Nephron progenitor cell (in vitro differentiated cells): ENCODE data around the gene SKIC8.
A peak's percentile ranks its signal among the peaks of the same experiment; 100 is the strongest.

Experiments
- DNase-seq: peaks from one replicate; pipeline ENCODE4 v3.0.0; 2021
- H3K27ac Mint-ChIP-seq: 2 replicates; pipeline ENCODE4 v1.8.0; 2021; ENCODE audit warnings: mild to moderate bottlenecking, moderate library complexity, mixed read lengths
- H3K27me3 Mint-ChIP-seq: 2 replicates; pipeline ENCODE4 v1.8.0; 2021; ENCODE audit warnings: mild to moderate bottlenecking, low read depth, mixed read lengths; ENCODE audit not compliant: poor library complexity
- H3K36me3 Mint-ChIP-seq: 2 replicates; pipeline ENCODE4 v1.8.0; 2021; ENCODE audit warnings: low read depth, mixed read lengths
- H3K4me1 Mint-ChIP-seq: 2 replicates; pipeline ENCODE4 v1.8.0; 2021; ENCODE audit warnings: mixed read lengths
- H3K4me3 Mint-ChIP-seq: 2 replicates; pipeline ENCODE4 v1.8.0; 2021; ENCODE audit warnings: mild to moderate bottlenecking, moderate library complexity, mixed read lengths
- H3K9me3 Mint-ChIP-seq: 2 replicates; pipeline ENCODE4 v1.8.0; 2021; ENCODE audit warnings: mild to moderate bottlenecking, moderate library complexity, mixed read lengths
- CTCF ChIP-seq: fragments of 200-600 bp; sonication (generic); IDR thresholded peaks from 2 replicates; pipeline ENCODE4 v1.5.0; 2021; ENCODE audit warnings: antibody characterized with exemption

The SKIC8 gene

GRCh38 chr15:78322724-78323521, 23.5 kb upstream of the SKIC8 start:
- H3K4me3 Mint-ChIP-seq = peak overlapping the region; percentile 35
- H3K27ac Mint-ChIP-seq = no peak overlapping the region
- H3K36me3 Mint-ChIP-seq = no peaks in the 10 kb centered on the region
- no peaks in the 10 kb centered on the region for H3K9me3 Mint-ChIP-seq
- peaks cover 86% of the 10 kb centered on the region for H3K27me3 Mint-ChIP-seq
- H3K4me1 Mint-ChIP-seq = peaks cover 61% of the 10 kb centered on the region
- peak; percentile 53 for DNase-seq
- no peak for TF ChIP-seq CTCF

GRCh38 chr15:78322243-78322642, 22.8 kb upstream of the SKIC8 start:
- Mint-ChIP-seq H3K4me1 (peaks cover 67% of the 10 kb centered on the region), H3K36me3 (no peaks in the 10 kb centered on the region), H3K27me3 (peaks cover 86% of the 10 kb centered on the region), H3K27ac (no peak overlapping the region), H3K4me3 (peak overlapping the region; percentile 11), H3K9me3 (no peaks in the 10 kb centered on the region)
- no peak for TF ChIP-seq CTCF
- DNase-seq = no peak

GRCh38 chr15:78321786-78322185, 22.4 kb upstream of the SKIC8 start:
- Mint-ChIP-seq H3K9me3 (no peaks in the 10 kb centered on the region), H3K4me1 (peaks cover 72% of the 10 kb centered on the region), H3K27me3 (peaks cover 86% of the 10 kb centered on the region), H3K36me3 (no peaks in the 10 kb centered on the region), H3K27ac (no peak overlapping the region), H3K4me3 (peak overlapping the region; percentile 11)
- no peak for DNase-seq
- TF ChIP-seq CTCF = no peak

GRCh38 chr15:78321041-78321570, 21.7 kb upstream of the SKIC8 start:
- Mint-ChIP-seq H3K4me3 (no peak overlapping the region), H3K4me1 (peaks cover 78% of the 10 kb centered on the region), H3K27ac (no peak overlapping the region), H3K27me3 (peaks cover 85% of the 10 kb centered on the region), H3K36me3 (no peaks in the 10 kb centered on the region), H3K9me3 (no peaks in the 10 kb centered on the region)
- TF ChIP-seq CTCF = no peak
- DNase-seq = no peak

GRCh38 chr15:78320183-78320582, 20.8 kb upstream of the SKIC8 start:
- no peaks in the 10 kb centered on the region for H3K9me3 Mint-ChIP-seq
- H3K27me3 Mint-ChIP-seq = peaks cover 81% of the 10 kb centered on the region
- no peaks in the 10 kb centered on the region for H3K36me3 Mint-ChIP-seq
- no peak overlapping the region for H3K4me3 Mint-ChIP-seq
- no peak for DNase-seq
- no peak for TF ChIP-seq CTCF
- no peak overlapping the region for H3K27ac Mint-ChIP-seq
- peaks cover 81% of the 10 kb centered on the region for H3K4me1 Mint-ChIP-seq

GRCh38 chr15:78319588-78319987, 20.2 kb upstream of the SKIC8 start:
- no peaks in the 10 kb centered on the region for H3K9me3 Mint-ChIP-seq
- no peak overlapping the region for H3K4me3 Mint-ChIP-seq
- TF ChIP-seq CTCF = no peak
- peaks cover 75% of the 10 kb centered on the region for H3K4me1 Mint-ChIP-seq
- no peaks in the 10 kb centered on the region for H3K36me3 Mint-ChIP-seq
- H3K27ac Mint-ChIP-seq = no peak overlapping the region
- peaks cover 76% of the 10 kb centered on the region for H3K27me3 Mint-ChIP-seq
- no peak for DNase-seq
